Gastrocnemius medialis (tissue), 4 donors: ENCODE data around the gene IFIT1B. TPM values are rescaled to one million over a fixed set of nuclear protein-coding genes. Genes with fewer than 3 reads are reported as not detected.

ENCODE experiments used
- ATAC-seq, 2 donors: fragments of 150-250 bp; one replicate each; pipeline ENCODE4 v1.9.1; 2016
- DNase-seq, 2 donors: peaks; one replicate each; pipeline ENCODE4 v3.0.0-alpha.2; 2019
- H3K27ac ChIP-seq, 4 donors: fragments of 200-600 bp; sonication (generic); 1 replicate in 1 of 4; 2 replicates in 3 of 4; pipeline ENCODE4 v1.5.1; 2016 to 2018; ENCODE audit warnings: mild to moderate bottlenecking in 2 of 4, moderate library complexity in 1 of 4
- H3K27me3 ChIP-seq, 3 donors: fragments of 200-600 bp; sonication (generic) in 2 of 3; 1 replicate in 1 of 3; 2 replicates in 2 of 3; pipeline versions ENCODE4 v1.5.1 to v1.6.0; 2016 to 2019; ENCODE audit warnings: mild to moderate bottlenecking in 1 of 3, moderate library complexity in 1 of 3
- H3K36me3 ChIP-seq, 2 donors: fragments of 200-600 bp; sonication (generic) in 1 of 2; one replicate each; pipeline ENCODE4 v1.5.1; 2017 to 2018
- H3K4me1 ChIP-seq, 2 donors: fragments of 200-600 bp; sonication (generic) in 1 of 2; one replicate each; pipeline ENCODE4 v1.5.1; 2016 to 2017; ENCODE audit warnings: mild to moderate bottlenecking in 2 of 2
- H3K4me3 ChIP-seq, 4 donors: fragments of 200-600 bp; sonication (generic) in 3 of 4; 1 replicate in 1 of 4; 2 replicates in 3 of 4; pipeline ENCODE4 v1.5.1; 2016 to 2019; ENCODE audit warnings: mild to moderate bottlenecking in 2 of 4
- H3K9me3 ChIP-seq, 3 donors: fragments of 200-600 bp; sonication (generic) in 2 of 3; 1 replicate in 1 of 3; 2 replicates in 2 of 3; pipeline ENCODE4 v1.5.1; 2016 to 2019
- CTCF ChIP-seq, 5 experiments: fragments of 450-650 bp in 3 of 5; fragments of 200-600 bp in 2 of 5; sonication (generic) in 2 of 5; IDR thresholded peaks in 4 of 5; conservative IDR thresholded peaks in 1 of 5; 1 replicate in 4 of 5; 2 replicates in 1 of 5; pipeline ENCODE4 v1.5.1; 2016 to 2019; ENCODE audit warnings: antibody characterized with exemption in 5 of 5, mild to moderate bottlenecking in 3 of 5, moderate library complexity in 3 of 5
- POLR2A ChIP-seq, 2 donors: fragments of 450-650 bp; IDR thresholded peaks; one replicate each; pipeline ENCODE4 v1.6.1; 2017; ENCODE audit warnings: antibody characterized with exemption in 2 of 2, mild to moderate bottlenecking in 2 of 2, moderate library complexity in 2 of 2
- in situ Hi-C, 4 donors: fragments of 200-750 bp; cut with MboI; loops; one replicate each; pipeline versions ENCODE4 v1.15.0 to v1.8.0; 2017; ENCODE audit warnings: low sequenced_read_pairs in 4 of 4
- intact Hi-C: fragments of 100-400 bp; cut with DNase I; formaldehyde crosslinking; loops from one replicate; pipeline ENCODE4 v1.15.1; 2023; ENCODE audit warnings: low total_unique reads
- total RNA-seq, 4 donors: library from RNA; depleted of rRNA; stranded (reverse); fragments of >200 nt; gene quantifications; one replicate each; pipeline versions ENCODE4 v1.1.0 to v1.2.3, GENCODE V29; 2016

IFIT1B gene
- total RNA-seq, 4 donors from 2014 or later, result not detected

- in situ Hi-C loops, result no loop called here
- intact Hi-C loops, result no loop called here
- ATAC-seq, result no peak
Measured at GRCh38 chr10:89357975-89358374, 19.9 kb upstream of the IFIT1B start.

GRCh38 chr10:89360157-89360556 lies 17.7 kb upstream of the IFIT1B start:
- TF ChIP-seq CTCF (IDR thresholded peaks at IDR 0.05 in 4 of 5, conservative IDR thresholded peaks at IDR 0.05 in 1 of 5), result no peak
- H3K27ac ChIP-seq, result no peak overlapping the region
- ATAC-seq, result no peak
- in situ Hi-C loops, result no loop called here
- H3K9me3 ChIP-seq, result no peaks in the 10 kb centered on the region
- H3K27me3 ChIP-seq, result no peaks in the 10 kb centered on the region
- intact Hi-C loops, result no loop called here
- H3K4me3 ChIP-seq, result no peak overlapping the region
- H3K4me1 ChIP-seq, result peaks cover 0 to 5% of the 10 kb centered on the region in 2 donors
- no peaks in the 10 kb centered on the region for H3K36me3 ChIP-seq
- DNase-seq, result no peak

More at GRCh38 chr10:89357975-89358374, 19.9 kb upstream of the IFIT1B start:
- Histone ChIP-seq H3K9me3 (no peaks in the 10 kb centered on the region), H3K27ac (no peak overlapping the region), H3K4me3 (no peak overlapping the region), H3K4me1 (no peaks in the 10 kb centered on the region), H3K27me3 (no peaks in the 10 kb centered on the region), H3K36me3 (no peaks in the 10 kb centered on the region)
- TF ChIP-seq CTCF (IDR thresholded peaks at IDR 0.05 in 4 of 5, conservative IDR thresholded peaks at IDR 0.05 in 1 of 5) (no peak), POLR2A (IDR thresholded peaks at IDR 0.05) (no peak)
- no peak for DNase-seq

GRCh38 chr10:89362929-89363328 lies 14.9 kb upstream of the IFIT1B start:
- H3K27me3 ChIP-seq, result no peaks in the 10 kb centered on the region
- in situ Hi-C loops, result no loop called here

GRCh38 chr10:89363729-89364442 lies 14.0 kb upstream of the IFIT1B start:
- H3K27ac ChIP-seq, result no peak overlapping the region
- DNase-seq (no peak), ATAC-seq (no peak)
- TF ChIP-seq POLR2A (IDR thresholded peaks at IDR 0.05) (no peak), CTCF (IDR thresholded peaks at IDR 0.05 in 4 of 5, conservative IDR thresholded peaks at IDR 0.05 in 1 of 5) (no peak)
- no peaks in the 10 kb centered on the region for H3K9me3 ChIP-seq
- H3K4me1 ChIP-seq, result peaks cover 0 to 6% of the 10 kb centered on the region in 2 donors
- intact Hi-C loops, result no loop called here
- in situ Hi-C loops, result no loop called here
- no peak overlapping the region for H3K4me3 ChIP-seq
- H3K36me3 ChIP-seq, result no peaks in the 10 kb centered on the region
- no peaks in the 10 kb centered on the region for H3K27me3 ChIP-seq

More at GRCh38 chr10:89362929-89363328, 14.9 kb upstream of the IFIT1B start:
- ATAC-seq (no peak), DNase-seq (no peak)
- H3K4me1 ChIP-seq, result peaks cover 0 to 5% of the 10 kb centered on the region in 2 donors
- no peaks in the 10 kb centered on the region for H3K9me3 ChIP-seq
- intact Hi-C loops, result no loop called here
- no peaks in the 10 kb centered on the region for H3K36me3 ChIP-seq
- no peak overlapping the region for H3K4me3 ChIP-seq
- TF ChIP-seq CTCF (IDR thresholded peaks at IDR 0.05 in 4 of 5, conservative IDR thresholded peaks at IDR 0.05 in 1 of 5), result no peak
- TF ChIP-seq POLR2A (IDR thresholded peaks at IDR 0.05), result no peak
- no peak overlapping the region for H3K27ac ChIP-seq

- no peak for ATAC-seq
- intact Hi-C loops (no loop called here), in situ Hi-C loops (no loop called here)
- Histone ChIP-seq H3K4me1 (peaks cover 0 to 12% of the 10 kb centered on the region in 2 donors), H3K27me3 (no peaks in the 10 kb centered on the region), H3K27ac (no peak overlapping the region), H3K36me3 (no peaks in the 10 kb centered on the region), H3K9me3 (no peaks in the 10 kb centered on the region), H3K4me3 (no peak overlapping the region)
- no peak for DNase-seq
- TF ChIP-seq CTCF (IDR thresholded peaks at IDR 0.05 in 4 of 5, conservative IDR thresholded peaks at IDR 0.05 in 1 of 5), result no peak
- no peak for TF ChIP-seq POLR2A (IDR thresholded peaks at IDR 0.05)
Measured at GRCh38 chr10:89364531-89364930, 13.3 kb upstream of the IFIT1B start.
